Loucy (cell line): ENCODE results near the gene CNTNAP2.

Experiments
- H2AFZ ChIP-seq: fragments of 200-600 bp; sonication (generic); 2 replicates; pipeline ENCODE4 v1.6.0; 2016; ENCODE audit warnings: antibody characterized with exemption, mild to moderate bottlenecking, low read length, moderate library complexity
- H3F3A ChIP-seq: fragments of 200-600 bp; 2 replicates; pipeline ENCODE4 v1.6.0; 2016; ENCODE audit warnings: antibody characterized with exemption, low read depth, mild to moderate bottlenecking
- H3K27me3 ChIP-seq: fragments of 200-600 bp; sonication (generic); 2 replicates; pipeline ENCODE4 v1.6.1; 2014; ENCODE audit warnings: low read length, mild to moderate bottlenecking; ENCODE audit not compliant: insufficient read depth, poor library complexity, severe bottlenecking
- H3K36me3 ChIP-seq: fragments of 200-600 bp; sonication (generic); 2 replicates; pipeline ENCODE4 v1.6.1; 2016; ENCODE audit warnings: low read length; ENCODE audit not compliant: insufficient read depth
- H3K4me1 ChIP-seq: fragments of 200-600 bp; sonication (generic); 2 replicates; pipeline ENCODE4 v1.5.1; 2014; ENCODE audit warnings: low read length, mild to moderate bottlenecking; ENCODE audit not compliant: insufficient read depth, poor library complexity, severe bottlenecking
- H3K4me2 ChIP-seq: fragments of 200-600 bp; sonication (generic); 2 replicates; pipeline ENCODE4 v1.6.0; 2014; ENCODE audit warnings: antibody characterized with exemption, low read length, low read depth, mild to moderate bottlenecking; ENCODE audit not compliant: poor library complexity, severe bottlenecking
- H3K4me3 ChIP-seq: fragments of 200-600 bp; sonication (generic); 2 replicates; pipeline ENCODE4 v1.5.1; 2014; ENCODE audit warnings: low read length, mild to moderate bottlenecking, mixed read lengths; ENCODE audit not compliant: poor library complexity, severe bottlenecking
- H3K79me2 ChIP-seq: fragments of 200-600 bp; sonication (generic); 2 replicates; pipeline ENCODE4 v1.6.1; 2014; ENCODE audit warnings: low read length; ENCODE audit not compliant: insufficient read depth
- H3K9ac ChIP-seq: fragments of 200-600 bp; sonication (generic); 2 replicates; pipeline ENCODE4 v1.6.0; 2014; ENCODE audit warnings: mild to moderate bottlenecking, low read depth, low read length, moderate library complexity; ENCODE audit not compliant: poor library complexity, severe bottlenecking
- H3K9me2 ChIP-seq: fragments of 200-600 bp; sonication (generic); replicated peaks from 2 replicates; pipeline ENCODE4 v1.6.1; 2016; ENCODE audit warnings: low read depth, low read length, mixed read lengths
- H3K9me3 ChIP-seq: fragments of 200-600 bp; sonication (generic); 2 replicates; pipeline ENCODE4 v1.6.1; 2014; ENCODE audit warnings: mild to moderate bottlenecking, antibody characterized with exemption, low read length, low read depth; ENCODE audit not compliant: insufficient read depth
- H4K20me1 ChIP-seq: fragments of 200-600 bp; sonication (generic); 2 replicates; pipeline ENCODE4 v1.6.0; 2014; ENCODE audit warnings: antibody characterized with exemption, low read length, mild to moderate bottlenecking; ENCODE audit not compliant: insufficient read depth, poor library complexity, severe bottlenecking
- EZH2phosphoT487 ChIP-seq: fragments of 200-600 bp; IDR thresholded peaks from 2 replicates; pipeline ENCODE4 v1.6.1; 2018; ENCODE audit warnings: antibody characterized with exemption, mild to moderate bottlenecking, moderate library complexity, borderline replicate concordance
- TF ChIP-seq, protein P1 (sequence below): fragments of 200-600 bp; sonication (generic); conservative IDR thresholded peaks from 2 replicates; pipeline ENCODE4 v1.5.1; 2014; ENCODE audit warnings: mild to moderate bottlenecking, antibody characterized with exemption, low read length

CNTNAP2 gene

DNA sequence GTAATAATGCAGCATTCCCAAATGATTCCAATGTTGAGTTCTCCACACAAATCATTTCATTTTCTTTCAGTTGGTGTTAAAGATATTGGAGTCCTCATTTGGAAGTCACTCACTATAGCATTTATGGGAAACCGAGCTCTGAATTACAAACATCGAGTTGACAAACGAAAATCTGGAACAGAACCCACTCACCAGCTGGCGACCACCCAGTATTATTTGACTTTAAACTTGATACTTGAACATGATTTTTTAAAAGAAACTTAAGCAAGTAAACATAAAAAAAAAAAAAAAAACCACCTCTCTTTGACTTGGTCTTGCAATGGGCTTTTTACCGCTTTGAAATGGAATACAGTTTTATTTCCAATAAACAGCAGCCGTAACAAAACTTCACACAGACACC is 1897.4 kb downstream of the CNTNAP2 start:
- Histone ChIP-seq H4K20me1 (no peaks in the 10 kb centered on the region), H3K4me2 (no peak overlapping the region), H3K79me2 (no peaks in the 10 kb centered on the region), H3K27me3 (no peaks in the 10 kb centered on the region), H2AFZ (no peak overlapping the region), H3K4me3 (no peak overlapping the region), H3K9me3 (no peaks in the 10 kb centered on the region), H3K9me2 (no peaks in the 10 kb centered on the region), H3K9ac (no peak overlapping the region), H3F3A (no peaks in the 10 kb centered on the region), H3K4me1 (no peaks in the 10 kb centered on the region), H3K36me3 (no peaks in the 10 kb centered on the region)
- TF ChIP-seq EZH2phosphoT487 = no peak
- TF ChIP-seq, protein P1, sequence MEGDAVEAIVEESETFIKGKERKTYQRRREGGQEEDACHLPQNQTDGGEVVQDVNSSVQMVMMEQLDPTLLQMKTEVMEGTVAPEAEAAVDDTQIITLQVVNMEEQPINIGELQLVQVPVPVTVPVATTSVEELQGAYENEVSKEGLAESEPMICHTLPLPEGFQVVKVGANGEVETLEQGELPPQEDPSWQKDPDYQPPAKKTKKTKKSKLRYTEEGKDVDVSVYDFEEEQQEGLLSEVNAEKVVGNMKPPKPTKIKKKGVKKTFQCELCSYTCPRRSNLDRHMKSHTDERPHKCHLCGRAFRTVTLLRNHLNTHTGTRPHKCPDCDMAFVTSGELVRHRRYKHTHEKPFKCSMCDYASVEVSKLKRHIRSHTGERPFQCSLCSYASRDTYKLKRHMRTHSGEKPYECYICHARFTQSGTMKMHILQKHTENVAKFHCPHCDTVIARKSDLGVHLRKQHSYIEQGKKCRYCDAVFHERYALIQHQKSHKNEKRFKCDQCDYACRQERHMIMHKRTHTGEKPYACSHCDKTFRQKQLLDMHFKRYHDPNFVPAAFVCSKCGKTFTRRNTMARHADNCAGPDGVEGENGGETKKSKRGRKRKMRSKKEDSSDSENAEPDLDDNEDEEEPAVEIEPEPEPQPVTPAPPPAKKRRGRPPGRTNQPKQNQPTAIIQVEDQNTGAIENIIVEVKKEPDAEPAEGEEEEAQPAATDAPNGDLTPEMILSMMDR = no peak

DNA sequence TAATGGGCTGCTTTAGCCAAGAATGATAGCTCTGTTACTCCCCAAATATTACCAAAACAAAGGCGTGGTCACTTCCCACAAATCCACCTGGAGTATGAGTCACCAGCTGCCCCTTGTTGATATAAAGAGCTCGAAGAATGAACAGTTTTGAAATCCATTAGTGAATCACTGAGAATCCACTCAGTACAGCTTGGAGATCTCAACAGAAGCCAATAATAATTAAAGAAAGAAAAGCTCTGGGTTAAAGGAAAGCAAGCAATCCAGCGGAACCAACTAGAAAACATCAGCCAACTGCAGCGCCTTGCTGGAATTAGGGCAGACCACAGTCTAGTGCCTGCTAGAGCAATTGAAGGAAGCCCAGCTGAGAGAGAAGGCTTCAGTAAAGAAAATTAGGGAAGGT is 1897.9 kb downstream of the CNTNAP2 start:
- Histone ChIP-seq H3K79me2 (no peaks in the 10 kb centered on the region), H3K9me3 (no peaks in the 10 kb centered on the region), H4K20me1 (no peaks in the 10 kb centered on the region), H3K9ac (no peak overlapping the region), H3K36me3 (no peaks in the 10 kb centered on the region), H3K4me2 (no peak overlapping the region), H3K9me2 (no peaks in the 10 kb centered on the region), H3K4me3 (no peak overlapping the region), H3F3A (no peaks in the 10 kb centered on the region), H3K27me3 (no peaks in the 10 kb centered on the region), H2AFZ (no peak overlapping the region), H3K4me1 (no peaks in the 10 kb centered on the region)
- TF ChIP-seq EZH2phosphoT487 = no peak

GRCh38 chr7:148017126-148017525 is 1900.5 kb downstream of the CNTNAP2 start:
- Histone ChIP-seq H3F3A (no peaks in the 10 kb centered on the region), H3K4me3 (no peak overlapping the region), H4K20me1 (no peaks in the 10 kb centered on the region), H3K79me2 (no peaks in the 10 kb centered on the region), H3K36me3 (no peaks in the 10 kb centered on the region), H3K27me3 (no peaks in the 10 kb centered on the region), H3K9me3 (no peaks in the 10 kb centered on the region), H3K4me1 (no peaks in the 10 kb centered on the region), H3K9ac (no peak overlapping the region), H2AFZ (no peak overlapping the region), H3K9me2 (no peaks in the 10 kb centered on the region), H3K4me2 (no peak overlapping the region)
- TF ChIP-seq EZH2phosphoT487 = no peak
- TF ChIP-seq, protein P1 = no peak

- Histone ChIP-seq H3K4me3 (no peak overlapping the region), H3K79me2 (no peaks in the 10 kb centered on the region), H3K27me3 (no peaks in the 10 kb centered on the region), H3K9ac (no peak overlapping the region), H4K20me1 (no peaks in the 10 kb centered on the region), H2AFZ (no peak overlapping the region), H3K4me2 (no peak overlapping the region), H3K36me3 (no peaks in the 10 kb centered on the region), H3F3A (no peaks in the 10 kb centered on the region), H3K4me1 (no peaks in the 10 kb centered on the region), H3K9me3 (no peaks in the 10 kb centered on the region), H3K9me2 (no peaks in the 10 kb centered on the region)
- no peak for TF ChIP-seq EZH2phosphoT487
- TF ChIP-seq, protein P1 = no peak
These were observed 1904.1 kb downstream of the CNTNAP2 start for GRCh38 chr7:148020679-148021078.
